ENCODE data around the gene PPP1R11. TPM values are rescaled to one million over a fixed set of nuclear protein-coding genes. Genes with fewer than 3 reads are reported as not detected.

PPP1R11 gene
- total RNA-seq, 1 donor from 2014 or later, result 41.4 TPM

DNA sequence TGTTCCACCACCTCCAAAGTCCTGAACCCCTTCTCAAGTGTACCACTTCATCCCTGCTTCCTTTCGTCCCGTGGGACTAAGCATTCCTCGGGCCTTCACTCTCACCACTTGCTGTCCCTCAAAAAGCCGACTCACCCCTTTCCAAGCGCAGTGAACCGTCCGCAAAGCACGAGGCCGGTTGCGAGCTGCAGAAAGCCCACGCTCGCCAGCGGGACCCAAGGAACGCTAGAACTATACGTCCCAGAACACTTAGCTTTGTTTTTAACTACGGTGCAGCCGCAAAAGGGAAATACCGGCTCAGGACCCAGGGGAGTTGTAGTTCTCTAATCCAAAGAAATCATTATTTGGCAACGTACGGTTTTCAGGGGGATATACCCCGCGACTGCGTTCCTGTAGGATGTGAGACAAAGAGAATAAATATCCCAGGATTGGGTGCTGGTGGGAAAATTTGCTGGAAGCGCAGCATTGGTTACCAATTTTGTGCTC is 6.3 kb upstream of the PPP1R11 start:
- DNase-seq (ENCODE audit: low spot score), result no peak
- intact Hi-C loops (cut with DNase I), result no loop called here

DNA sequence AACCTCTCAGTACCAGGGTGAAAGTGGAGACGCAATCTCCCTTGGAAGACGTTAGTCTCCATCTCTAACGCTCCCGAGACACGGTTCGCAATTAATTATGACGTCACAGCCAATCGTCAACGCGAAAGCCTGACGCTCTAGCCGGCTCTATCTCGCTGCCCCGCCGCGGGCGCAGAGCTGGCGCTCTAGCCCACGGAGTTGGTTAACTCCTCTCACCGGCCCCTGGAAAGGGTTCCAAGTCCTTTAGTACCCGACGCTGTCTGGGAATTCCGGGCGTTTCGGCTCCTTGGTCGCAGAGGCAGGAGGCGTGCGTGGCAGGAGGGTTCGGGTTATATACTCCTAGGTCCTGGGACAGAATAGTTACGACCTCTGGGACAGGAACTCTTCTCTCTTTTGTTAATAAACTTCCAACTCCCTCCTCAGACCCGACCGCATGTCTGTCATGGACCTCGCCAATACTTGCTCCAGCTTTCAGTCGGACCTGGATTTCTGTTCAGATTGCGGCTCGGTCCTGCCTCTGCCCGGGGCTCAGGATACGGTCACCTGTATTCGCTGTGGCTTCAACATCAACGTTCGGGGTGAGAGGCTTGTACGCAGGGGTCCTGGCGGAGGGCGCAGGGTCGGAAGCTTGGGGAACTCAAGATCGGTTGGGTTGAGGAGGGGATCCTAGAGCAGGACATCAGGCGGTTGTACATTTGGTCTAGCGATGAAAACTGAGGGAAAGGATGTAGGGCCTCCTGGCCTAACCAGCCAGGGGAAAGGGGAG is 5.7 kb upstream of the PPP1R11 start, which contains the start of gene POLR1H:
Gene POLR1H (plus strand): TSS at position 174 of the 766 bp plus-strand sequence. CDS start 260 bp downstream, at position 434.
- intact Hi-C loops (cut with DNase I), result no loop called here
- peak; percentile 97 for DNase-seq (ENCODE audit: low spot score)

DNA sequence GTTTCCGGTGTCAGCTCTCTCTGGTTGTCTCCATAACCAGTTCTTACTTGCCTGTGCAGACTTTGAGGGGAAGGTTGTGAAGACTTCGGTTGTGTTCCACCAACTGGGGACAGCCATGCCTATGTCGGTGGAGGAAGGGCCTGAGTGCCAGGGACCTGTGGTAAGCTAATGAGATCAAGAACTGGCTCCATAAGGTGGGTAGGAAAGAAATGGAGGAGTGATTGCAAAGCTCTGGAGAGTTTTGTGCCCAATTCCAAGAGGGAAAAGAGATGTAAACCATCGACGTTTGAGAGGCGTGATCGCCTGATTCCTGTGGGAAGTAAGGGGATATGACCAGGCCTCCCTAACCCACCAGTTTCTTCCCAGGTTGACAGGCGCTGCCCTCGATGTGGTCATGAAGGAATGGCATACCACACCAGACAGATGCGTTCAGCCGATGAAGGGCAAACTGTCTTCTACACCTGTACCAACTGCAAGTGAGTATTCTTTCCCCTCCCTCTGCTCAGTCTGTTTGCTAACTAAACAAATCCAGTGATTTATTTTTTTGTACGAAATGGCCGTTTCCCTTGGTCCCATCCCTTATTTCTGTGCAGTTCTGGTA is 5.0 kb upstream of the PPP1R11 start:
- intact Hi-C loops (cut with DNase I), result no loop called here
- DNase-seq (ENCODE audit: low spot score), result no peak

- no peak for DNase-seq (ENCODE audit: low spot score)
These were observed 4.4 kb upstream of the PPP1R11 start for GRCh38 chr6:30062471-30063178.

GRCh38 chr6:30063315-30063714 is 3.7 kb upstream of the PPP1R11 start:
- no peak for DNase-seq (ENCODE audit: low spot score)
- intact Hi-C loops (cut with DNase I), result no loop called here

More at GRCh38 chr6:30062471-30063178, 4.4 kb upstream of the PPP1R11 start:
- intact Hi-C loops (cut with DNase I), result no loop called here

- intact Hi-C loops (cut with DNase I), result loop anchor here (2.0 kb wide), 1 partner anchor 37 kb away; no protein-coding TSS in a partner anchor
- DNase-seq (ENCODE audit: low spot score), result no peak
These were observed 916 bp upstream of the PPP1R11 start for GRCh38 chr6:30066082-30066481.

DNA sequence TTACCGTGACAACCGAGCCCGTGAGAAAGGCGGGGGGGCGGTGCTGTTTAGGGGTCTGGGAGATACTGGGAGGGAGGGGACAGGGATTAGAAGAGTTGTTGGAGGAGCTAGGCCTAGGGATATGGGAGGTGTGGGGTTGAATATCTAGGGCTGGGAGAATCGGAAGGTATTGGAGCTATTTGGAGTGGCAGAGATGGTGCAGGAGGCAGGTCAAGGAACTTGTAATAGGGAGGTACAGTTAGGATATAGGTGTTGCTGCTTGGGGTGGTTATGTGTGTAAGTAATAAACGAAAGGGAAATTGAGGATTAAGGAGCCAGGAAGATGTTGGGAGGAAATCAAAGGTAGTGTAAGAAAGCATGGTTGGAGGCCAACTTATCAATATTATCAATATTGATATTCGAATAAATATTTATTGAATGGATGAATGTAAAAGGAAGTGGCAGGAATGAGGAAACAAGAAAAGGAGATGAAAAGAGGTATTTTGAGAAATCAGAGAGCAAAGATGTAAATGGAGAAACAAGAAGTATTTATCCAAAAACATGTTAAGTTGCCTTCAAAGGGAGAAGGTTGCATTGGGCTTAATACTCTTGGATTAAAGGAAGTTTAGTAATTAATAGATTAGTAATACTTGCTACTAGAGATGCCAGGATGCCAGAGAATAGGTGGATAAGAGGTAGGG is 602 bp downstream of the PPP1R11 start:
- no peak for DNase-seq (ENCODE audit: low spot score)
- intact Hi-C loops (cut with DNase I), result loop anchor here (2.0 kb wide), 1 partner anchor 35 kb away; no protein-coding TSS in a partner anchor

GRCh38 chr6:30071081-30071818 is 4.3 kb downstream of the PPP1R11 start:
- intact Hi-C loops (cut with DNase I), result no loop called here

DNA sequence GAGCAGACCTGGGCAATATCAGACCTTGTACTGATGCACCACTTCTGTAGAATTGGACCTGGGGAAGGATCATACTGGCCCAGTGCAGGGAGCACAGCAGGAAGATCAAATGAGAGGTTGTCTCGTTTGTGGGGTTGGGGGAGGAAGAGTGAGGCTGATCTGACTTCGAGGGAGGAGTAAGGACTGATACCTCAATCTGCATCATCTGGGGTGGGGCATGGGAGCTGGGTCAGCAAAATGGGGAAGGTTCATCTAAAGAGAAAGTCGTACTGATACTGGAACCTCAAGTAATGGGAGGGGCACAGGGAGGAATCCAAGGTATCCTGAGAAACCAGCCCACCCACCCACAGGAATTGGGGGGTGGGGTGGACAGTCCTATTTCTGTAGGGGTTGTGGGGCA is 4.9 kb downstream of the PPP1R11 start:
- intact Hi-C loops (cut with DNase I), result no loop called here
- no peak for DNase-seq (ENCODE audit: low spot score)

More at GRCh38 chr6:30071081-30071818, 4.3 kb downstream of the PPP1R11 start:
- DNase-seq (ENCODE audit: low spot score), result no peak

GRCh38 chr6:30073489-30074235 is 6.7 kb downstream of the PPP1R11 start:
- intact Hi-C loops (cut with DNase I), result no loop called here
- no peak for DNase-seq (ENCODE audit: low spot score)

GRCh38 chr6:30074331-30075093 is 7.5 kb downstream of the PPP1R11 start:
- no peak for DNase-seq (ENCODE audit: low spot score)
- intact Hi-C loops (cut with DNase I), result no loop called here

GRCh38 chr6:30075094-30075789 is 8.2 kb downstream of the PPP1R11 start, which contains the start of gene RNF39:
RNF39 (minus strand) TSS chr6:30075769; CDS start chr6:30075585, 184 bp downstream.
- DNase-seq (ENCODE audit: low spot score), result no peak
- intact Hi-C loops (cut with DNase I), result no loop called here

DNA sequence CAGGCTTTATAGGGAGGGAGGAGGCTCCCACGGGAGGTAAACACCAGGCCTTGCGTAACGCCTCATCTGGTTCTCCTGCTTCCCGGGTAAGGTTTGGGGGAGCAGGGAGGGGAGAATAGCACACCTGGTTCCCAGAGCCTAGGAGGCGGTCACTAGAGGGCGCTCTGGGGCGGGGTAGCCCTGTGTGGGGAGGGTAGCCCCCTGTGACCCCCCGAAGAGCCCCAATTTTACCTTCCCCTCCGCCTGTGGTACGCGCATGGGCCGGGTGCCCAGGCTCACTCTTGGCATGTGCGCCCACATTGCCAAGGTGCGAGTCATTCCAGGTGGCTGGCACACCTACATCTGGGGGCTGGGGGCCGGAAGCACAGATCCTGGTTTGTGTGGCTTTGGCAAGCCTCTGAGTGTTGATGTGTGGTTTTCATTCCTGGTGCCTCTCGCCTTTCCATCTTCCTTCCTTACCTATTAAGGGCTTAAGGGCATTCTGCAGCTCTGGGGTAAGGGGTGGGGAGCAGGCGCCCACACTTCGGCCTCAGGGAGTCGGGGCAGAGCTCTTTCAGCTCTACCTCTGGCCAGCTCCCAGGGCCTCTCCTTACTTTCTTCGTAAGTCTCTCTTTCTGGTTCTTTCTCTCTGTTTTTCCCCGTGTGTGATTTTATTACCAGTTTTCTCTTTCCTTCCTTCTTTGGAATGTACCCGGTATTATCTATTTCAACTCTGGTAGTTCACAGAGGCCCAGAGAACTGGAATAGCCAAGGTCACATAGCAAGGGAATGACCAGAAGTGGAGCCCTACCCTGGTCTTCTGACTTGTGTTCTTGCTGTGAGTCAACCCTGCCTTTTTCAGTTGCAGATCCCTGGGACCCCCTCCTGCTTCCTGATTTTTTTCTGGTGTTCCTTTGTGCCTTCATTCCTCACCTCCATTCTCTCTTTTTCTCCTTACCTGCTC is 9.1 kb downstream of the PPP1R11 start:
- no peak for DNase-seq (ENCODE audit: low spot score)
- intact Hi-C loops (cut with DNase I), result no loop called here

- intact Hi-C loops (cut with DNase I), result no loop called here
- no peak for DNase-seq (ENCODE audit: low spot score)
These were observed 10.2 kb downstream of the PPP1R11 start for GRCh38 chr6:30077218-30077617.

DNA sequence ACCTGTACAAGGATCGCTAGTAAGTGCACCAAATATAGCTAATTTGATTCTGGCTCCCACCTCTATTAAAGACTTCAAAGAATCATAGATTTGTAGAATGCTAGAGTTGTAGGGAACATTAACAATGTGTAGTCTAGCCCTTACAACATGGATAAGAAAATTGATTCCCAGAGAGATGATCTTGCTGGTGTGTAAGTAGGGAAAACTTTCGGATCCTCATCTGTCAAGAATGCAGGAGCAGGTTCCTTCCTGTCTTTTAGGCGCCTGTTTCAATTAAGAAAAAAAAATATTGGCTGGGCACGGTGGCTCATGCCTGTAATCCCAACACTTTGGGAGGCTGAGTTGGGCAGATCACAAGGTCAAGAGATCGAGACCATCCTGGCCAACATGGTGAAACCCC is 20.9 kb downstream of the PPP1R11 start:
- no peak for DNase-seq (ENCODE audit: low spot score)
- intact Hi-C loops (cut with DNase I), result no loop called here
